SK-N-MC (cell line): Measurements from ENCODE around the gene CCR5AS.

ENCODE experiments used
- DNase-seq: peaks from one replicate; pipeline ENCODE4 v3.0.0-alpha.2; 2011; ENCODE audit warnings: low read depth, low spot score
- H3K27ac ChIP-seq: fragments of 200-600 bp; sonication (generic); 2 replicates; pipeline ENCODE4 v1.5.1; 2016; ENCODE audit warnings: mixed run types
- H3K36me3 ChIP-seq: fragments of 200-600 bp; sonication (generic); 2 replicates; pipeline ENCODE4 v1.6.1; 2017; ENCODE audit warnings: antibody characterized with exemption, low read length, mixed read lengths; ENCODE audit not compliant: insufficient read depth
- H3K4me3 ChIP-seq: fragments of 200-600 bp; sonication (generic); 2 replicates; pipeline ENCODE4 v1.5.1; 2016
- H3K9ac ChIP-seq: fragments of 200-600 bp; sonication (generic); 2 replicates; pipeline ENCODE4 v1.8.0; 2017; ENCODE audit warnings: mixed run types, mixed read lengths; ENCODE audit not compliant: insufficient read length
- H3K9me3 ChIP-seq: fragments of 200-600 bp; sonication (generic); 2 replicates; pipeline ENCODE4 v1.6.1; 2017; ENCODE audit warnings: low read depth, mild to moderate bottlenecking, antibody characterized with exemption, low read length, moderate library complexity, mixed read lengths
- EZH2 ChIP-seq: fragments of 200-600 bp; sonication (generic); IDR thresholded peaks from one replicate; pipeline ENCODE4 v1.6.1; 2017; ENCODE audit warnings: antibody characterized with exemption
- FOXP2 ChIP-seq: optimal IDR thresholded peaks from 2 replicates; pipeline ENCODE3; 2011; ENCODE audit warnings: mild to moderate bottlenecking, moderate library complexity; ENCODE audit not compliant: insufficient read depth; ENCODE audit errors: extremely low read length, control extremely low read depth
- POLR2AphosphoS5 ChIP-seq: IDR thresholded peaks from 2 replicates; pipeline ENCODE4 v1.6.1; 2012; ENCODE audit warnings: mild to moderate bottlenecking, low read depth, low read length, borderline replicate concordance

Gene CCR5AS

GRCh38 chr3:46356276-46356675, 50.6 kb downstream of the CCR5AS start:
- no peaks in the 10 kb centered on the region for H3K36me3 ChIP-seq
- H3K27ac ChIP-seq: no peak overlapping the region
- no peak for DNase-seq
- no peaks in the 10 kb centered on the region for H3K9me3 ChIP-seq
- no peak overlapping the region for H3K4me3 ChIP-seq
- no peak overlapping the region for H3K9ac ChIP-seq
- TF ChIP-seq FOXP2 (no peak), POLR2AphosphoS5 (no peak), EZH2 (no peak)

DNA sequence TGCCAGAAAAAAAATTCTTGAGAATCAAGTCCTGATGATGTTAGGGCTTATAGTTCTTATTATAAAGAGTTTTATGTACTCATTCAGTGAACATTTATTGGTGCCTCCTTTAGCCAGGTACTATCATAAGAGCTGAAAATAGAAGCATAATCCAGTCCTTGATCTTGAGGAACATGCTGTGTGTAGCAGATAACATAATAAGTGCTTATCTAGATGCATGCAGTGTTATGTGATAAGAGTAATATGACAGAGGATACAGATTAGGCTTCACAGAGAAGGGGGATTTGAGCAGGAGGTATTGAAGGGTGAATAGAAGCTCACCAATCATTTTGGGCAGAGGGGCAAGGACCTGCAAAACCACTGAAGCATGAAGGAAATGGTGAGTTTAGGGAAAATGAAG, 51.9 kb downstream of the CCR5AS start:
- no peak for DNase-seq
- Histone ChIP-seq H3K9ac (no peak overlapping the region), H3K9me3 (no peaks in the 10 kb centered on the region), H3K27ac (no peak overlapping the region), H3K4me3 (no peak overlapping the region), H3K36me3 (no peaks in the 10 kb centered on the region)
- TF ChIP-seq POLR2AphosphoS5 (no peak), EZH2 (no peak), FOXP2 (no peak)

GRCh38 chr3:46354478-46354877, 52.4 kb downstream of the CCR5AS start:
- Histone ChIP-seq H3K9me3 (no peaks in the 10 kb centered on the region), H3K27ac (no peak overlapping the region), H3K36me3 (no peaks in the 10 kb centered on the region), H3K9ac (no peak overlapping the region), H3K4me3 (no peak overlapping the region)
- no peak for DNase-seq
- TF ChIP-seq POLR2AphosphoS5 (no peak), FOXP2 (no peak), EZH2 (no peak)

- TF ChIP-seq POLR2AphosphoS5: no peak
- TF ChIP-seq EZH2: no peak
- TF ChIP-seq FOXP2: no peak
- Histone ChIP-seq H3K36me3 (no peaks in the 10 kb centered on the region), H3K27ac (no peak within 1 kb of the TSS), H3K4me3 (no peak within 1 kb of the TSS), H3K9me3 (no peaks in the 10 kb centered on the region), H3K9ac (no peak within 1 kb of the TSS)
- no peak for DNase-seq
Observed at GRCh38 chr3:46353647-46354410, 53.0 kb downstream of the CCR5AS start, which contains the start of gene CCR2. TSS of gene CCR2 (plus strand) at chr3:46354111. CDS start at chr3:46357528, 3,417 bp downstream.

DNA sequence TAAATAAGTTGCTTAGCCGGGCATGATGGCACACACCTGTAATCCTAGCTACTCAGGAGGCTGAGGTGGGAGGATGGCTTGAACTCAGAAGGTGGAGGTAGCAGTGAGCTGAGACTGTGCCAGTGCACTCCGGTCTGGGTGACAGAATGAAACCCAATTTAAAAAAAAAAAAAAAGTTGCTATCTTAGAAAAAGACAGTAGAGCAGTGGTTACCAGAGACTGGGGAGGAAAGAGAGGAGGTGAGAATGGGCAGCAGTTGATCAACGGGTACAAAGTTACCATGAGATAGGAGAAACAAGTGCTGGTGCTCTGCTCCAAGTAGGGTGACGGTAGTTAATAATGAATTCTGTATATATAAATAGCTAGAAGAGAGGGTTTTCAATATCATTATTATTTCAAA, 53.8 kb downstream of the CCR5AS start:
- Histone ChIP-seq H3K9ac (no peak overlapping the region), H3K4me3 (no peak overlapping the region), H3K27ac (no peak overlapping the region), H3K9me3 (no peaks in the 10 kb centered on the region), H3K36me3 (no peaks in the 10 kb centered on the region)
- TF ChIP-seq EZH2: no peak
- TF ChIP-seq FOXP2: no peak
- TF ChIP-seq POLR2AphosphoS5: no peak
- no peak for DNase-seq

- DNase-seq: no peak
Observed at GRCh38 chr3:46351646-46352045, 55.2 kb downstream of the CCR5AS start.

GRCh38 chr3:46350262-46350565, 56.7 kb downstream of the CCR5AS start:
- Histone ChIP-seq H3K9me3 (no peaks in the 10 kb centered on the region), H3K9ac (no peak overlapping the region), H3K27ac (no peak overlapping the region), H3K36me3 (no peaks in the 10 kb centered on the region), H3K4me3 (no peak overlapping the region)
- no peak for DNase-seq
- TF ChIP-seq EZH2 (no peak), FOXP2 (no peak), POLR2AphosphoS5 (no peak)

More at GRCh38 chr3:46351646-46352045, 55.2 kb downstream of the CCR5AS start:
- H3K9me3 ChIP-seq: no peaks in the 10 kb centered on the region
- TF ChIP-seq FOXP2: no peak
- TF ChIP-seq POLR2AphosphoS5: no peak
- TF ChIP-seq EZH2: no peak
- no peak overlapping the region for H3K27ac ChIP-seq
- no peak overlapping the region for H3K9ac ChIP-seq
- H3K4me3 ChIP-seq: no peak overlapping the region
- no peaks in the 10 kb centered on the region for H3K36me3 ChIP-seq

- DNase-seq: no peak
- no peak overlapping the region for H3K9ac ChIP-seq
- no peaks in the 10 kb centered on the region for H3K36me3 ChIP-seq
- H3K4me3 ChIP-seq: no peak overlapping the region
- no peaks in the 10 kb centered on the region for H3K9me3 ChIP-seq
- TF ChIP-seq FOXP2 (no peak), POLR2AphosphoS5 (no peak), EZH2 (no peak)
- H3K27ac ChIP-seq: no peak overlapping the region
Observed at GRCh38 chr3:46349484-46350261, 57.2 kb downstream of the CCR5AS start.
